COLO668 (cell line): ENCODE results near the gene CAPZA2.
"Not testable (repeated sequence)": the region's sequence is repeated elsewhere in the genome, so short reads cannot be mapped to it uniquely, and the experiment has no call there.

Source experiments
- DNase-seq: peaks from one replicate; lab custom pipeline; 2025; ENCODE audit not compliant: unreplicated experiment; lab: John Stamatoyannopoulos, UW

CAPZA2 gene

DNA sequence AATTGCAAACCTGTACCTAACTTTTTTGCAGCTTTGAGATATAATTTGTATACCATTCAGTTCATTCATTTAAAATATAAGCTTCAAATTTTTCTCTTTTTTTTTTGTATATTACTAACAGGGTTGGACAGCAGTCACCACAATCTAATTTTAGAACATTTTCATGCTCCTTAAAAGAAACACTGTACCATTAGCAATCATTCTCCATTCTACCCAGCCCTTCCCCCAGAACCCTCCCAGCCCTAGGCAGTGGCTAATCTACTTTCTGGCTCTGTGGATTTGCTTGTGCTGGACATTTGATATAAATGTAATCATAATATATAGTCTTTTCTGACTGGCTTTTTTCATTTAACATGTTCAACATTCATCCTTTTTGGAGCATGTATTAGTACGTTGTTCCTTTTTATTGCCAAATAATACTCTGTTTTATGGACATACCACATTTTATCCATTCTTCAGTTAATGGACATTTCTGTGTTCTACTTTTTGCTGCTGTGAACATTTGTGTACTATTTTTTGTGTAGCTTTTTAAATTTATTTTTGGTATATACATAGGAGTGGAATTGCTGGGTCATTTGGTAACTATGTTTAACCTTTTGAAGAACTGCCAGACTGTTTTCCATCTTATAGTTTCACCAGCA, 50.0 kb downstream of the CAPZA2 start:
- DNase-seq, result no peak

DNA sequence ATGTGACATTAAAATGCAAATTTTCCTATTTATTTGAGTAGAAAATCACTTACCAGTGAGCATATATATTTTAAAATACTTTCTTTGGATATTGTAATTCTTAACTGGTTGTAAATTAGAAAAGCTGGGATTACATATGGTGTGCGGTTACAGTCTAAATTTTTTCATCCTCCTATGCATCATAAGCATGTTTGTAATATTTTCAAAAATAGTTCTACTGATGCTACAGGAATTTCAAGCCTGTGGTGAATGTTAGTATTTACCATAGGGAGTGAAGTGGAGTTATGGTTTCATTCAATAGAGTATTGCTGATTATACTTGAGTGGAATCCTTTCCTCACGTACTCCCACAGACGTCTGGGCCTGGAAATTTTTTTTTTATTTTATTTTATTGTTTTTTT, 56.3 kb downstream of the CAPZA2 start:
- DNase-seq, result no peak

DNA sequence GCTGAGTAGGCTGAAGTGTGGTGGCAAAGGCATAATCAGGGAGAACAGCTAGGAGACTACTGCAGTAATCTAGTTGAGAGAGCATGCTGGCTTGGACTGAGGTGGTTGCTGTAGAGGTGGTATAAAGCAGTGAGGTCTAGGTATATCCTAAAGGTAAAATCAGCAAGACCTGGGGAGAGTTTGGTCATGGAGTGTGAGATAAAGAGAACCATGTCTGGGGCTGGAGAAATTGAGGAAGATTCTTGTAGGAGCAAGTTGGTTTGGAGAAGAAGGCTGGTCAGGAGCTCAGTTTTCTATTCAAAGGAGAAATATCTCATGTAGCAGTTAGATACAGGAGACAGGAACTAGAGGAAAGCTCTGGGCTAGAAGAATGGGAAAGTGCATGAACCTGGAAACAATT, 58.0 kb downstream of the CAPZA2 start:
- DNase-seq, result no peak

DNA sequence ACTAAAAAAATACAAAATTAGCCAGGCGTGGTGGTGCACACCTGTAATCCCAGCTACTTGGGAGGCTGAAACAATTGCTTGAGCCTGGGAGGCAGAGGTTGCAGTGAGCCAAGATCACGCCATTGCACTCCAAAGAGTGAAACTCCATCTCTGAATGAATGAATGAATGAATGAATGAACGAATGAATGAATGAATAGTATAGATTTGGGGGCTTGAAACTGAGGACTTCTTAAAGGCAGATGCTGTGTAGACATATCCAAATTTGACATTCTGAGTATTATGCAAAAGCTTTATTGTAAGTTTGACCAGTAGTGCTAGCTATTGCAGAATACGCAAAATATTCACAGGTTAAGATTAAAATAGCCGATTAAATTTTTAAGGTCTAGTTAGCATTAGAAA, 60.2 kb downstream of the CAPZA2 start:
- no peak for DNase-seq

DNA sequence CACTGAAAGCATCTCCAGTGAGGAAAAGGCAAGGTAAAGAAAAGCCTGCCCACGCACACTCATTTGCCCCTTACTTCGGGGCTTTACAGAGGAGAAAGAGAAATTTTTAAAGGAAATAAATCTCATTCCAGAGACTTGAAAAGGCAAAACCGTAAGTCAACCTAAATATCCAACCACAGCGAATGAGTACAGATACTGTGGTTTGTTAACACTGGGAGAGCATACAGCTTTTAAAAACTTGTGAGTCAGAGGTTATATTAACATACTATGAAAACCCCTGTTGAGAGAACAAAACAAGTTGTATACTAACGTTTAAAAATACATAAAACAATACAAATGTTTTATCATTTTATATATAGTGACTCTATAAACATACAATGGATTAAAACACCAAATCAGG, 62.4 kb downstream of the CAPZA2 start:
- DNase-seq, result no peak

DNA sequence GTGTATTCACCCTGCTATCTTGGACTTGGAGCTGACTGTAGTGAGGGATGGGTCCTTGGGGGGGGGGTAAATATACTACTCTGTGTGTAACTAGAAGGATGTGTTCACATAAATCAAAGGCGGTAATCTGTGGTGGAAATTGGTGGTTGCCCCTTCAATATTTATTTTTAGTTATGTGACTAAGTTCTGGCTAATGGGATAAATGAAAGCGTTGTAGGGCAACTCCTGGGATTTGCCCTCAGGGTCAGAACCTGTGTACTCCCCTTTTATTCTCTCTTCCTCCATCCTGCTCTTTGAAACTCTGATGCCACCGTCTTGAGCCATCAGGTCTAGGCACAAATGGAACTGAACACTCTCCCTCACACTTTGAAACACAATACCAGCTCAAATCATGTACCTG, 66.6 kb downstream of the CAPZA2 start:
- no peak for DNase-seq

DNA sequence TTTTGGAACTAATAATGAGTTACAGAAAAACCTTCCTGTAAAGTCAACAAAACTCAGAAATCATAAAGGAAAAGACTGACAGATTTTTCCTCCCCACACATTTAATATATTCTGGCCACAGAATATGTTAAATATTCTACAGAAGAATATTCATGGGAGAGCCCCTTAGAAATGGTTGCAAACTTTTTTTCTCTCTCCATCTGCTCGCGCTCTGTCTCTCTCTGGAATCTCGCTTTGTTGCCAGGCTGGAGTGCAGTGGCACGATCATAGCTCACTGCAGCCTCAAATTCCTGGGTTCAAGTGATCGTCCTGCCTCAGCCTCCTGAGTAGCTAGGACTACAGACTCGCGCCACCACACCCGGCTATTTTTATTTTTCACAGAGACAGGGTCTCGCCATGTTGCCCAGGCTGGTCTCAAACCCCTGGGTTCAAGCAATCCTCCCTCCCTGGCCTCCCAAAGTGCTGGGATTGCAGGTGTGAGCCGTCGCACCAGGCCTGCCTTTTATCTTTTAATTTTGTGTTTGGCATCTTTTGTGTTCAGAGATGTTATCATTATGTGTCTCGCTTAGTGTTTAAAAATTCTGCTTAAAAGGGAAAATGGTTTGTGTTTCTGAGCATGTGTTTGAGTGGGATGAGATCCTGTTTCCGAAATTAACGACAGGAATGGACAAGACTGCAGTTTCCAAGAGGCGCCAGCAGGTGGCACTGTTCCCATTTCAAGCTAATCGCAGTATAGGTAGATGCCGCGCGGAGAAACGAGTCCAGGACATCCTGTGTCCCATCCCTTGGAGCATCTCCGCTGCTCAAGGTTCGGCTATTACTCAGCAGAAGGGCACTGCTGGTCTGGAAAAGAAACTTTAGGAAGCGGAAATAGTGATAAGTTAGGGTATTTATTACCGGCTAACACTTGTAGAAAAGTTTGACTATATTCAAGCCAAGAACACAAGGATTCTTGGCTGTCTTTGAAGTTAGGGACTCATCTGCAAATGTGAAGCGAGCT, 67.8 kb downstream of the CAPZA2 start:
- peak; percentile 77 for DNase-seq

DNA sequence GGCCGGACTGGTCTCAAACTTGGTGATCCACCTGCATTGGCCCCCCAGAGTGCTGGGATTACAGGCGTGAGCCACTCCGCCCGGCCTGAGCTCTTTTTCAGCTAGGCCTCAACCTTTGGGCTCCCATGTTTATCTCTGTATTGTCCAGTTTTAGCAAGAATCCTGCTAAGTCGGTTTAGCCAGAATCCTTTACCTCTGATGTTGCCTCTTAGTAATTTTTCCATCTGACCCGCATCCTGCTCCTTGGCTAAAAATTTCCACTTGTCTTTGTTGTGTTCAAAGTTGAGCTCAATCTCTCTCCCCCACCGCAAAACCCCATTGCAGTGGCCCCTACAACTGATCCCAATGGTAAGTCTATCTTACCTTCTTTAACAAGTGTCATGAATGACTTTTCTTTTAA, 70.2 kb downstream of the CAPZA2 start:
- no peak for DNase-seq

DNA sequence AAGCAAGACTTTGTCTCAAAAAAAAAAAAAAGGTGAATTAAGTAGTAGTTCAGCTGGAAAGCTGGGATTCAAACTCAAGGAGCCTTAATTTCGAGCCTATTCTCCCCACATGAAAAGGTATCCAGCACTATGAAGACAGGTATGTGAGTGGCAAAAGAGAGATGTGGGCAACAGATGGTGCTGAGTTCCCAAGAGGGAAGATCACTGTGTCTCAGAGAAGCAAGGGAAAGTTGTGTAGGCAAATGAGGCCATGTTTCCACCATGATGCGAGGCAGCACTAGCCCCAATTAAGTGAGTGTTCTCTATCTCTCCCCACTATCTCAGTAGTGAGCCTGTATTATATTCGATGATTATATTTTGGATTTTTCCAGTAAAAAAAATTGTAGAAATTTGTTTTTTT, 71.1 kb downstream of the CAPZA2 start:
- no peak for DNase-seq

DNA sequence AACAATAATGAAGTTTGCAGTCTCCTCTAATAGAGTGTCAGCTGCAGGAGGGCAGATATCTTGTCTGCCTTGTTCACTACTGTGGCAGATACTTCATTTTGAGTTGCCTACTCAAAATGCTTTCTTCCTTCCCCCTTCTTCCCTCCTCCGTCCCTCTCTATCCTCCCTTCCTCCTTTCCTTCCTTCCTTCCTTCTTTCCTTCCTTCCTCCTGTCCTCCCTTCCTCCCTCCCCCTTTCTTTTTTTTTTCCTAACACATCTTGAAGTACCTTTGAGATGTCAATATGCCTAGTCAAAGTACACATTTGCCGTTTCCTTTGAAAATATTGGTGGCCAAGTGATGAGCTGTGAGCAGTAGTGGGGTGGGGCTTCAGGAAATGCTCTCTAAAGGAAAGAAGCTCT, 72.2 kb downstream of the CAPZA2 start:
- no peak for DNase-seq

DNA sequence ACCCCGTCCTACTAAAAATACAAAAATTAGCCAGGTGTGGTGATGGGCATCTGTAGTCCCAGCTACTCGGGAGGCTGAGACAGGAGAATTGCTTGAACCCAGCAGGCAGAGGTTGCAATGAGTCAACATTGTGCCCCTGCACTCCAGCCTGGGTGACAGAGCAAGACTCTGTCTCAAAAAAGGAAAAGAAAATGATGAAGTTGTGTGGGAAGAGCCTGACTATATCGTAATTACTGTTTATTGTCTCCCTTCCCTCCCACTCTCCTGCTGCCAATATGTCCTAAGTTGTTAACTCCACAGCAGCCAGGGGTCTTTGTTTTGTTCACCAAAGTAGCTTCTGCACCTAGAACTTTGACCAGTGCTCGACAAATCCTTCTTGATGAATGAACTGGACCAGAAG, 74.5 kb downstream of the CAPZA2 start:
- not testable (repeated sequence) for DNase-seq

DNA sequence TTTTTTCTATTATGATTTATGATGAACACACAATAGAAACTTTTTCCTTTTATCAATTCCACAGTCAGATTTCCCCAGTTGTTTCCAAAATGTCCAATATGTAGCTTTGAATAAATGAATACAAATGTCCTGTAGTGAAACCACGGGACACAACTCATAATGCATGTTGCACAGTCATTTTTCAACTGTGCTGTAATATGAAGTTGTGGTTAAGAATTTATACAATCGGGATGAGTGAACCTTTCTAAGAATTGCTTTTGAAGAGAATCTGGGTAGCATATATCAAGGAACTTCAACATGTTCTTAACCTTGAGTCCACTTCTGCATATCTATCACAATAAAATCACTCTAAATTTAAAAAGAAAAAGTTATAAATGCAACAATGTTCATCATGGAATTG, 76.3 kb downstream of the CAPZA2 start:
- no peak for DNase-seq

DNA sequence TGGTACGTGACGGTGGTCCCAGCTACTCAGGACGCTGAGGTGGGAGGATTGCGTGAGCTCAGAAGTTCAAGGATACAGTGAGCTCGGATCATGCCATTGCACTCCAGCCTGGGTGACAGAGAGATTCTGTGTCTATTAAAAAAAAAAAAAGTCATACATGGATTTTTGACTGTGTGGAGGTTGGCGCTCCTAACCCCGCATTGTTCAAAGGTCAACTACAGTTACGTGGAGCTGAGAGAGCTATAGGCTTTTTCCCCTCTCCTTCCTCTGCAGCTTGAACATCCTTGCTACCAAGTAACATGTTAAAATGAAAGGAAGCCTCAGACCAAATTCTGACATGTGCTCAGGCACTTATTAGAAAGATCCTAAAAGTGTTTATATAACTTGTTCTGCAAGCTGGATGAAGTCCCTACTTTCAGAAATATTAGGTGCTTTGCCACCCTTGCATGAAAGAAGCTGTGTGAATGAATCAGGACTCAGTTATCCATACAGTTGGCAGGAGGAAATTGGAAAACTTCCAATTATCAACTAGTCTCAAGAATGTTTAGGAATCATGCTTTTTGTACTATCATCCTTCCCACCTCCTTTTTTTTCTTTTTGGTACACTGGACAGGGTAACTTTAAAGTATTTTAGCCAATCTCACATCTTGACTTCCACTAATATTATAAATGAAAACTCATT, 78.4 kb downstream of the CAPZA2 start:
- no peak for DNase-seq

DNA sequence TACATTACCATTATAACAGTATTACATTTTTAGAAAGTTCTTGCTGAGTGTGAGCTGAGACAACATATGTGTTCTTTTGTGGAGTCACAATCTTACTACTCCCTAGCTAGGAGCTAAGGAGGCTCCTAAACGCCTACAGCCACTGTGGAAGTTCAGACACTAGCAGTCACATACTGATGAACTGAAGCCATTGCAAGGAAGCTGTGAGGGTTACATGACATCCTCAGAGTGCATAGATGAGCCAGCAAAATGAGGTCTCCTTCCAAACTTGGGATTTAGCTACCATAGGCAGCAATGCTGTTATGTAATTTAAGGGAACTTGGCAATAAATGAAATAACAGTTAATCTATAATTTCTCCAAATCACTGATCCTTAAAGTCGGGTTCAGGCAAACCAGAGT, 80.1 kb downstream of the CAPZA2 start:
- no peak for DNase-seq

DNA sequence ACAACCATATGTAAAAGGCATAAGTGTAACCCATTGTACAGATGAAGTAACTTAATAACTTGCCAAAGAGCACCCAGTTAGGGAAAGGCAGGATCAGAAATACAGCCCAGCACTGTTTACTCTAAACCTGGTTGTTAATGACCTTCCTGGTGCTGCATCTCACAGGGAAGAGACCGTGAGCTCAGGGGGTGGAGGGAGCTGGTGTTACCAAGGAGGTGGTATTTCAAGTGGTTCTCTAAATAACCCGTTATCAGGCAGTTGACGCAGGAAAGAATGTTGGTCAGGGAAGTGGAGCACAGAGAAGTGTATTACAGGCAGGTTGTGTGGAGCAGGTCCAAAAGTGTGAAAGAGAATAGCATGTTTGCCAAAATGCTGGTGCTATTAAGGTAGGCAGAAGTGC, 86.5 kb downstream of the CAPZA2 start:
- DNase-seq, result no peak

DNA sequence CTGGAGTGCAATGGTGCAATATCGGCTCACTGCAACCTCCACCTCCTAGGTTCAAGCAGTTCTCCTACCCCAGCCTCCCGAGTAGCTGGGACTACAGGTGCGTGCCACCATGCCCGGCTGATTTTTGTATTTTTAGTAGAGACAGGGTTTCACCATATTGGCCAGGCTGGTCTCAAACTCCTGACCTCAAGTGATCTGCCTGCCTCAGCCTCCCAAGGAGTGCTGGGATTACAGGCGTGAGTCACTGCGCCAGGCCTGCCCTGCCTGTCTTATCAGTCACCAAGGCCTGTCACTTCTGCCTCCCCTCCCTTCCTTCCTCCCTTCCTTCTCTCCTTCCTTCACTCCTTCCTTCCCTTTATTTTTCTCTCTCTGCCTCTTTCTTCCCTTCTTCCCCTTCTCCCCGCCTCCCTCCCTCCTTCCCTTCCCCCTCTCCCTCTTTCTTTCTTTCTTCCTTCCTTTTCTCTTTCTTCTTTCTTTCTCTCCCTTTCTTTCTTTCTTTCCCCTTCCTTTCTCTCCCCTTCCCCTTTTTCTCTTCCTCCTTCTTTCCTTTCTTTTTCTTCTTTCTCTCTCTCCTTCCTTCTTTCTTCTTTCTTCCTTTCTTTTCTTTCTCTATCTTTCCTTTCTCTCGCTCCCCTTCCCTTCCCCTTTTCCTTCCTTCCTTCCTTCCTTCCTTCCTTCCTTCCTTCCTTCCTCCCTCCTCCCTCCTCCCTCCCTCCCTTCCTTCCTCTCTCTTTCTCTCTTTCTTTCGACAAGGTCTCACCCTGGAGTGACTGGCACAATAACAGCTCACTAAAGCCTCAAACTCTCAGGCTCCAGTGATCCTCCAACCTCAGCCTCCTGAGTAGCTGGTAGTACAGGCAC, 87.8 kb downstream of the CAPZA2 start:
- DNase-seq, result no peak

DNA sequence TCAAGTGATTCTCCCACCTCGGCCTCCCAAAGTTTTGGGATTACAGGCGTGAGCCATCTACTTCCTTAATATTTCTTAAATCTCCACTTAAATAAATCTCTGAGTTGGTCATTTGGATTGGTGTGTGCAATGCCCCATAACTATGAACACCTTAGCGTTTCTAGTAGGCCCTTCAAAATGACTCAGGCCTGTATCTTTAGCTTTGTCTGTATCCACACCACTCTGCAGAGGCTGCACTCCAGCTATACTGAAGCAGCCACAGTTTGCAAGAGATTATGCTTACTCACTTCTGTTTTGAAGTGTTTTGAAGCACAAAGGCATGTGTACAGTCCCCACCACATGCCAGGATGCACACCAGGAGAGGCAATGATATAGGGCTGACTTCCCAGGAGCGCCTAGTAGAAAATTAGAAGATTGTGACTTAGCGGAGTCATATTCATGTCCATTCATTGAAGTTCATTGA, 88.5 kb downstream of the CAPZA2 start:
- no peak for DNase-seq

DNA sequence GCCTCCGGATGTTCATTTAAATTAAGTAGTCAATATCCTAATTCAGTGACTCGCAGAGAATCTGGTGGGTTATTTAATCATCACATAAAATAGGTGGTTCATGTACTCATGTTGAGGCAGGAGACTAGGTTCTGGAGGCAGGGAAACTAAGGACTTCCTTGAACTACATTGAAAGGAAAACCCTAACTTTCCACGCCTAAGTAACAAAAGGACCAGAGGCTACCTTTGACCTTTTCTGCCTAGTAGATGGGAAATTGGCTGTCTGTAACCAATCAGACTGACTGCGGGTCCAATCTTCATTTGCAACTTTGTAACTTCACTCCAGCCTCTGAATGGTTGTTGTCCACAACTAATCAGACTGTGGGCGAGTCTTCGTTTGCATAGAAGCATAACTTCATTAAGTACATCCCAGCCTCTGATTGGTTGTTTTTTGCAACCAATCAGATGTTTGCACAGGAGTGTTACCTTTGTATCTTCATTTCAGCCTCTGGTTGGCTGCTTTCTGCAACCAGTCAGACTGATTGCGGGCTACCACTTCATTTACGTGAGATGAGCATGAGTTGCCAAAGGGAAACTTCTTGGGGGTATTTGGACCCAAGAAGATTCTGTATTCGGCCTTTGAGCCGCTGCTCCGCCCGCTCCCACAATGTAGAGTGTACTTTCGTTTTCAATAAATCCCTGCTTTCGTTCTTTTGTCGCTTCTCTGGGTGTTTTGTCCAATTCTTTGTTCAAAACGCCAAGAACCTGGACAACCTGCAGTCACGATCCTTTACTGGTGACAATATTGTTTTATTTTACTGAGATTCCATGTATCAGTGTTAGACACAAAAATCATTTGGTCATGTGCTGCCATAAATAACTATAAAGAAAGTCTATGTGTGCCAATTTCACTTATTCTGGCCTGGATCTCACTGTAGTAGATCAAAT, 89.2 kb downstream of the CAPZA2 start:
- DNase-seq, result no peak

DNA sequence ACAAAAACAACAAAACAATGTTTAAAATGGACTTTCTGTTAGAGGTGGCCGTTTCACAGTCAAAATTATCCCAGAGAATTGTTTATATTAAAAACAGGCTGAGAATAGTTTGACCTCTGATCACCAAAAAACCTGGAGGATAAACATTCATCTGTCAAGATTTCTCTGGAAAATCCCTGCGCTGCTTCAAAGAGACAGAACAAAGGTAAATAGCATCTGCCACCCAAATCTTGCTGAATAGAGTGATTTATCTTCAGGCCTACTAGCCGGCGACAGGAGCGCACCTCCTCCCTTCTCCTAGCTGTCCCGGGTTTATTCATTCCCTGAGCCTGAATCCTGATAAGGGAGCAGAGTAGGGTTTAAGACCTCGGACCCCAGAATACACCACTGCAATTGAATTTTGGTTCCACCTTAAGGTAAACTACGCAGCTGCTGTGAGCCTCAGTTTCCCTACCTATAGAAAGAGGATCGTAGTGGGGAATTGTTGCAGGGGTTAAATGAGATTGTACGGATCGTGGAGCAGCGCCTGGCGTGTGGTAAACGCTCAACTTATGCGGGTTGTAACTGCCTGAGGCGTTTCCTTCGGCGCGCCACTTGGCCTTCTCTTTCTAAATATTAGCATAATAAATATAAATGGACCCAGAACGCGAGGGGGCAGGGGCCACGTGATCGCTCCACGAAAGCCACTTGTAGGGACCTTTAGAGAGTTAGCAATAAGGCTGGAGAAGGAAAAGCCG, 90.4 kb downstream of the CAPZA2 start:
- DNase-seq, result peak; percentile 50
